DMS53 treated with DMSO at 0.1 percent for 48 hours (cell line): ENCODE data around the gene GABRP.
A peak's percentile ranks its signal among the peaks of the same experiment; 100 is the strongest.
"Not testable (repeated sequence)": the region's sequence is repeated elsewhere in the genome, so short reads cannot be mapped to it uniquely, and the experiment has no call there.

Experiments used
- DNase-seq: peaks from one replicate; lab custom pipeline; 2025; ENCODE audit not compliant: unreplicated experiment; lab: John Stamatoyannopoulos, UW

Gene GABRP

DNA sequence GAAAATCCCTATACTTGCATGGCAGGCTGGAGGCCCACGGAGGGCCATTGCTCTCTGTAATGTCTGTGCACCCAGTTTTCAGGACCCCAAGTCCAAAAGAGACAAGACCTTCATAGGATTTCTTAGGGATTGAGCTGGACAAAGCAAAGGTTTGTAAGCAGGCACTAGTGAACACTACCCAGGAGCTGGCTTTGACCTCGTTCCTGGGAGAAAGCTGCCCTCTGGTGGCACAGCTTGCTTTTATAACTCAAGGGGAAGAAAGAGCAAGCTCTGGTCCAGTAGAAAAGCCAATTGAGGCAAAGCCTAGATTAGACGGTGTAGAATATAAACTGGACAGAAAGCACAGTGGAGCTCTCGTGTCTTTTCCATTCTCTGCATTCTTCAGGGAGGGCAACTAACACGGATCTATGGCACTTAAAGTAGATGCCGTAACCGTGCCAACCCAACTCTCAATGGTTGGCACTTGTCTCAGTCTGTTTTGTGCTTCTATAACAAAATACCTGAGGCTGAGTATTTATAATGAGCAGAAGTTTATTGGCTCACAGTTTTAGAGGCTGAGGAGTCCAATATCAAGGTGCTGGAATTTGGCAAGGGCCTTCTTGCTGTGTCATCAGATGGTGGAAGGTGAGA lies 7.9 kb downstream of the GABRP start:
- DNase-seq = peak; percentile 65

DNA sequence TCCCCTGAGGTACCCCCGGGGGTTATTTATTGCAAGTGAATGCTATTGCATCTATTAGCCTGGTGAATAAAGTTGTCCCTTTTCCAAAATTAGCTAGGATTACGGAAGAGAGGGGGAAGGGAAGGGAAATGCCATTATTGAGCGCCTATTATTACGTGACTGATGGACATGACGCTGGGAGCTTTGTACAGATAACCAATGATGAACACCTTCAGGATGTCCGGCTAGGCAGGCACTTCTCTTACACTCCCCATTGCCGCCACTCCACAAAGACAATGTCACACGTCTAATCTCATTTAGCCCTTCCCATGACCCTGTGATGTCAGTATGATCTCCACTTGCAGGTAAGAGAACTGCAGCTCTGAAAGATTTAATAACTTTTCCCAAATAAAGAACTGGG lies 9.4 kb downstream of the GABRP start:
- no peak for DNase-seq

DNA sequence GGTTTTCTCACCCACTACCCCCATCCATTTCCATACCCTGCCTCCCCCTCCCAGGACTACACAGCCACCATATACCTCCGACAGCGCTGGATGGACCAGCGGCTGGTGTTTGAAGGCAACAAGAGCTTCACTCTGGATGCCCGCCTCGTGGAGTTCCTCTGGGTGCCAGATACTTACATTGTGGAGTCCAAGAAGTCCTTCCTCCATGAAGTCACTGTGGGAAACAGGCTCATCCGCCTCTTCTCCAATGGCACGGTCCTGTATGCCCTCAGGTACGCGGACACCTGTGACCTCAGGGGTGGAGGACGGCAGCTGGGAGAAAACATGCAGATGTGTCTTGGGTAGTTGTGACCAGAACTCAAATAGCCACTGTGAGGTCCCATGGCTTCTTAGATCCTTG lies 11.6 kb downstream of the GABRP start:
- no peak for DNase-seq

DNA sequence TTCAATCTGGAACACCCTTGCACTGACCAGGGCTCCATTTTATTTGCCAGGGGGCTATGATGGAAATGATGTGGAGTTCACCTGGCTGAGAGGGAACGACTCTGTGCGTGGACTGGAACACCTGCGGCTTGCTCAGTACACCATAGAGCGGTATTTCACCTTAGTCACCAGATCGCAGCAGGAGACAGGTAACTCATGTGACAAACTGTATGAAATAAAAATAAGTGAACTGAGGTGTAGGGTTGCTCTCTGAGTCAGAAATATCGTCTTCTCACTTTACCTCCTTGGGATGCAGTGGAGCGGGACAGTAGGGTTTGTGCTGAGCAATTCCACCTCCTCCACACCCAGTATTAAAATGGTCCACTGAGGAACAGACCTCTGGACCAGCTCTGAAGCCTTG lies 22.1 kb downstream of the GABRP start:
- no peak for DNase-seq

- DNase-seq = peak; percentile 65
Measured at GRCh38 chr5:170809551-170809950, 26.0 kb downstream of the GABRP start.

- DNase-seq = no peak
Measured at GRCh38 chr5:170811719-170812118, 28.2 kb downstream of the GABRP start.

GRCh38 chr5:170813231-170813630 lies 29.7 kb downstream of the GABRP start:
- DNase-seq = no peak

- DNase-seq = no peak
Measured at GRCh38 chr5:170817195-170817594, 33.7 kb downstream of the GABRP start.

- DNase-seq = no peak
Measured at GRCh38 chr5:170818232-170818631, 34.7 kb downstream of the GABRP start.

DNA sequence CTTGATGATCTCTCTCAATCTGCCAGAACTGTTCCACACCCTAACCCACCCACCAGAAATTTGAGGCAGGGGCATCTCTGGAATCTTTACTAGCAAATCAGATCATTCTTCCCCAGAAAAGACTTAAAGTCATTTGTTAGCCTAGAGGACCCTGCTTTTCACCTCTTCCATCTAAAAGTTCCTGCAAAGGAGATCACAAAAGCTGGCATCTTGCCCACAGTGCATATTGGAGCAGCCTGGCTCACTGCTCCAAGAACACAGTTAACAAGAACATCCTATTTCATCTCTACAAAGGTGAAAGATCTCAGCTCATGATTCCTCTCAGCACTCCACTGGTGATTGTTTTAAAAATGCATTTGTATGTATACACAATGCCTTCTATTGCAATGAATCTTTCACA lies 36.3 kb downstream of the GABRP start:
- no peak for DNase-seq

DNA sequence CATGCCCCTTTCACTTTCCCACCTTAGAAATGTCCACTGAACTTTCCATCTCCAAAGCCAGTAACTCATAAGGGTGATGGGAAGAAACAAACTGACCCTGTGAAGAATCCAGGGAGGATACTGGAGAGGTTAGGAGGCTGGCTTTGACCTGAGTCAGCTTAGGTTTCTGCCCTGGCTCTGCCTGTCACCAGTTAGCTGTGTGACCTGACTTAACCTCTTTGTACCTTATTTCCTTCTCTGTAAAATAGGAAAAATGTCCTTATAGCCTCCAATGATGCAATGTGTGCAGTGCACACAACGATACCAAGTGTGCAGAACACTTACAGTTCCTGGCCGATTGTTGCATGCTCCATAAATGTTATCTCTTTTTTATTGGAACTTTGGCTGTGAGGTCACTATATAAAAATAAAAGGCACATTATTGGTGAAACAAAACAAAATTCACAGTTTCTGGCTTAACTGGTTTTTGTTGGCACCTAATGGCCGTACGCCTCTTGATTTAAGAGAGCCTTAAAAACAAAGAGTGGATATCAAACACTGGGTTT lies 37.8 kb downstream of the GABRP start:
- no peak for DNase-seq

DNA sequence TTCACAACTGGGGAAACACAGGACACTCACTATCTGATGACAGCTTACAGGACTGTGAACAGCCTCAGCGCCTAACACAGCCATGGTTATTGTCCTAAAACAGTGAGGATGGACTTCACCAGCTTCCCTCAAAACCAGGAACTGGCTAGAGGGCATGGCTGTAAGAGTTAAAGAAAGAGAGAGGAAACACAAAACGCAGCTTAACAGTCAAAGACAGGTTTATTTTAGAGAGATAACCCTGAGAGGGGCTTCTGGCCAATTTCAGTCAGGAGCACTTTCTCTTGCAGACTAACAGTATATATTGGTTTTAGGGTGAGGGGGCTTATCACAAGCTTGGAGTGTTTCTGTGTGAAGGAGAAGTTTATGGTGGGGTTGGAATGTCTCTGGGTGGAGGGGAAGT lies 42.6 kb downstream of the GABRP start:
- DNase-seq = no peak

DNA sequence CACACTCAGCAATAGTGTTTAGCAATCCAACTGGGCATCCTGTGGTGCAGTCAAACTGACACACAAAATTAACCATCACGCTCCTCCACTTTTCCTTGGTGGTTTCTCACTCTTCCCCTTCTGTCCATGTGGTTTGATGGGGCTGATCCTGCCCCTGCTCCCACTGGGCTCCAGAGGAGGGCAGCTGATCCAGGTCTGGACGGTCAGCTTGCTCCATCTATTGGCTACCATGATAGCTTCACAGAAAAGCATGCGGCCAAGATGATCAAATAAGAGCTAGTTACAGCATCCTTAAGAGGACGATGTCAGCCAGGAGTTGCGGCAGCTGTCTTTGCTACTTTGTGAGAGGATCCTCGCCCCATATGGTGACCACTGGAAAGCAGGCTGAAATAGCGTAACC lies 48.7 kb downstream of the GABRP start:
- no peak for DNase-seq

DNA sequence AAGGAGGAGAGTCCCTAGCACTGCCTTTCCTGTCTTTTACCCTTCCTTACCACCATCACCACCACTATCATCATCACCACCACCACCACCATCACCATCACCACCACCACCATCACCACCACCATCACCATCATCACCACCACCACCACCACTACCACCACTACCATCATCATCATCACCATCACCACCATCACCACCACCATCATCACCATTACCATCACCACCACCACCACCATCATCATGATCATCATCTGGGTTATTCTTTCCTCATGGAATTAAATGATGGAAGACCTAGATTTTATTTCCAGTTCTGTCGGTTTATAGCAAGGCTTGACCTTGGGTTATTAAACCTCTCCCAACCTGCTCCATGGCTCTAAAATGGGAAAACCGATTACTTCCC lies 50.5 kb downstream of the GABRP start:
- DNase-seq = not testable (repeated sequence)

DNA sequence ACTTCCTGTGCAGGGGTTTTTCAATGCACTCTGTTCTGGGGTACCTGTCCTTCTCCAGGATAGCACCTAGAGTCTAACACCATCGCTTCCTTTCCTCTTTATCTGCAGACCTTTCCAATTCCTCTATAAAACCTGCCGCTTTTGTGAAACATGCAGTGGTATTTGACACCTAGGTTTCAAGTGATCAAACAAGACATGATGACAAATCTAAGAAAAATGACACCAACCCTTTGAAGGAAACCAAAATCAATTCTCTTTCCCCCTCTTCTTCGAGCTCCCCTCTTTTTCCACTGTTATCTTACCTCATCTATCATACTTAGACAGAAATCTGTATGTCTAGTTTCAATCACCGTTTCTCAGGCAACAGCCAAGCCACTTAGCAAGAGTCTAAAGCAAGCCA lies 52.7 kb downstream of the GABRP start:
- DNase-seq = no peak

GRCh38 chr5:170843870-170844269 lies 60.3 kb downstream of the GABRP start:
- DNase-seq = no peak

- no peak for DNase-seq
Measured at GRCh38 chr5:170844651-170845050, 61.1 kb downstream of the GABRP start.

DNA sequence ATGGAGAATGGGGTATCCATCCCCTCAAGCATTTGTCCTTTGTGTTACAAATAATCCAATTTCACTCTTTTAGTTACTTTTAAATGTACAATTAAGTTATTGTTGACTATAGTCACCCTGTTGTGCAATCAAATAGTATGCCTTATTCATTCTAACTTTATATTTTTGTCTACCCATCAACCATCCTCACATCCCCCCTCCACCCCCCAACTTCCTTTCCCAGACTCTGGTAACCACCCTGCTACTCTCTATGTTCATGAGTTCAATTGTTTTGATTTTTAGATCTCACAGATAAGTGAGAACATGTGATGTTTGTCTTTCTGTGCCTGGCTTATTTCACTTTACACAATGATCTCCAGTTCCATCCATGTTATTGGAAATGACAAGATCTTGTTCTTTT lies 62.9 kb downstream of the GABRP start:
- no peak for DNase-seq

DNA sequence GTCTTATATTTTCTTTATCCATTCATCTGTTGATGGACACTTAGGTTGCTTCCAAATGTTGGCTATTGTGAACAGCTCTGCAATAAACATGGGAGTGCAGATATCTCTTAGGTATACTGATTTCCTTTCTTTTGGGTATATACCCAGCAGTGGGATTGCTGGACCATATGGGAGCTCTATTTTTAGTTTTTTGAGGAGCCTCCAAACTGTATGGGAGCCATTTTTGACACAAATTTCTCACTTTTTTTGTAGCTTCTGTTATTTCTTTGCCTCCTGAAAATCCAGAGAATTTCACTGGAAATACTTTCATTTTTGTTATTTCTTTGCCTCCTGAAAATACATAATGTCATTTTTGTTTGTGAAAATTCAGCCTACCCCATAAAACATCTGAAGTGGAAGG lies 63.3 kb downstream of the GABRP start:
- DNase-seq = no peak

DNA sequence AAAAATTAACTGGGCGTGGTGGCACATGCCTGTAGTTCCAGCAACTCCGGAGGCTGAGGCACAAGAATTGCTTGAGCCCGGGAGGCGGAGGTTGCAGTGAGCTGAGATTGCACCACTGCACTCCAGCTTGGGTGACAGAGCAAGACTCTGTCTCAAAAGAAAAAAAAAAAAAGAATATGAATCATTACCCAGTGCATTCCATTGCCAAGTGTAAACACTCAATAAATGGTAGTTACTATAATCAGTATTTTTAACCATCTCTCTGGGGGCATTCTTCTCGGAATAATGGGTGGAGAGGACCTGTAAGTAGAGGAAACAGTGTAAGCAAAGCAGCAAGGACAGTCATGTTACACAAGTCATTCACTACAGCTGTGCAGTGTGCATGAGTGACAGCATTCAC lies 64.5 kb downstream of the GABRP start:
- no peak for DNase-seq

- no peak for DNase-seq
Measured at GRCh38 chr5:170849374-170849773, 65.8 kb downstream of the GABRP start.

DNA sequence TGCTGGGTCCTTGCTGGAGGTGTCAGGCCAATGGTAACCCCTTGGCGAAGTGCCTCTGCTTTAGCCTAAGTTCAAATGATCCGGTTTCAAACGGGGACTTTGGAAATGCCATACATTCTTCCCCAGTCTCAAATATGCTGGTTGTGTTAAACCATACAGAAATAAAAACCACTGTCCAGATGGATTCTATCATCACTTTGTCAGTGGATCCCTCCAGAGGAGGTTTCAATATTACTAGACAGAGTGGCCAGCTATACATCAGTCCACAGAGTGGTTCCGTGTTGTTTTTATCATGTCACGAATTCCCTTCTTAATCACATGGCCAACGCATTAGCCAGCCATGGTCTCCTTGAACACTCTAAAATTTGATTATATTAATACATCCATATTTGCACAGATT lies 71.0 kb downstream of the GABRP start:
- DNase-seq = no peak

GRCh38 chr5:170857066-170857465 lies 73.5 kb downstream of the GABRP start:
- DNase-seq = no peak
